ENCODE data around the gene PSMG3.

The PSMG3 gene

DNA sequence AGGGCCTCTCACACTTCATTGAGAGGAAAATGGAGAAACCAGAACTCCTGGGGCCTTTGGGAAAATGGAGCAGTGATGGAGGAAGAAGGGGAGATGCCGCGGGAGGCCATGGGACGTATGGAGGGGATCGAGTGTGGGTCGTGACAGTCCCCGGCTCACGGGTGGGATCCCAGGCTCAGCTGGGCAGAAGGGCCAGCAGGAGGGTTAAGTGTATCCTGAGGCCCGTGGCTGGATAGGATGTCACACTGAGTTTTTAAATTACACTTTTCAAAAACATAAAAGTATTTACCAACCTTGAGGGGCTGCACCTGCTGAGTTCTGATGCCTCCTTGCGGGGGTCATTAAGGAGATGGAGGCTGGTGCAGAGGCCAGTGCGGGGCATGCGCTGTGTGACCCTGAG is 28.0 kb upstream of the PSMG3 start:
- no peak for DNase-seq (ENCODE audit: low read depth, low spot score)
- no peak overlapping the region for H3K4me3 ChIP-seq (ENCODE audit: low read depth, low read length)
- TF ChIP-seq, protein P1, sequence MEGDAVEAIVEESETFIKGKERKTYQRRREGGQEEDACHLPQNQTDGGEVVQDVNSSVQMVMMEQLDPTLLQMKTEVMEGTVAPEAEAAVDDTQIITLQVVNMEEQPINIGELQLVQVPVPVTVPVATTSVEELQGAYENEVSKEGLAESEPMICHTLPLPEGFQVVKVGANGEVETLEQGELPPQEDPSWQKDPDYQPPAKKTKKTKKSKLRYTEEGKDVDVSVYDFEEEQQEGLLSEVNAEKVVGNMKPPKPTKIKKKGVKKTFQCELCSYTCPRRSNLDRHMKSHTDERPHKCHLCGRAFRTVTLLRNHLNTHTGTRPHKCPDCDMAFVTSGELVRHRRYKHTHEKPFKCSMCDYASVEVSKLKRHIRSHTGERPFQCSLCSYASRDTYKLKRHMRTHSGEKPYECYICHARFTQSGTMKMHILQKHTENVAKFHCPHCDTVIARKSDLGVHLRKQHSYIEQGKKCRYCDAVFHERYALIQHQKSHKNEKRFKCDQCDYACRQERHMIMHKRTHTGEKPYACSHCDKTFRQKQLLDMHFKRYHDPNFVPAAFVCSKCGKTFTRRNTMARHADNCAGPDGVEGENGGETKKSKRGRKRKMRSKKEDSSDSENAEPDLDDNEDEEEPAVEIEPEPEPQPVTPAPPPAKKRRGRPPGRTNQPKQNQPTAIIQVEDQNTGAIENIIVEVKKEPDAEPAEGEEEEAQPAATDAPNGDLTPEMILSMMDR (IDR thresholded peaks at IDR 0.05; ENCODE audit: low read depth, low read length): no peak
- in situ Hi-C loops (cut with HindIII; ENCODE audit: low sequenced_read_pairs): no loop called here

DNA sequence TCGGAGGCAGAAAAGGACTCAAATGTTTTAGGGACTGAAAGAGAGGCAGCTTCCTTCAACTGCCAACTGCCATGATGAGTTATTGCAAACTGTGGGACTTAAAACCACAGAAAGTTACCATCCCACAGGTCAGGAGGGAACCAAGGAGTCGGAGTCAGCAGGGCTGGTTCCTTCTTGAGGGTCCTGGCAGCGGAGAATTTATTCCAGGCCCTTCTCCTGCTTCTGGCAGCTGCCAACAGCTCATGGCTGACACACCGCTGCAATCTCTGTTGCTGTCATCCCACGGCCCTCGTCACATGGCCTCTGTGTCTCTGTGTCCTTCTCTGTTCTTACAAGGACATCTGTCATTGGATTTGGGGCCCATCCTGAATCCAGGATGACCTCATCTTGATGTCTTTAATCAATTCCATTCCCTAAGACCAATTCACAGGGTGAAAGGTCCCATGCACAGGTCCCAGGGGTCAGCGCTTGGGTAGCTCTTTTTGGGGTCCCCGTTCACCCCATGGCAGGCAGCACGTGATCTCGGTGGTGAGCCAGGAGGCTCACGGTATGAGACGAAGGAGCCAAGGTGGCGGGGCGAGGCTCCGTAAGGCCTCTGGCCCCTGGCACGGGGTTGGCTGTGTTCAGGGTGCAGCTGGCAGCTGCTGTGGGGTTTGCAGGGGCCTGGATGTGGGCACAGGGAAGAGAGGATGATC is 27.4 kb upstream of the PSMG3 start:
- TF ChIP-seq, protein P1 (IDR thresholded peaks at IDR 0.05; ENCODE audit: low read depth, low read length): no peak
- in situ Hi-C loops (cut with HindIII; ENCODE audit: low sequenced_read_pairs): no loop called here
- no peak overlapping the region for H3K4me3 ChIP-seq (ENCODE audit: low read depth, low read length)
- DNase-seq (ENCODE audit: low read depth, low spot score): no peak

- in situ Hi-C loops (cut with HindIII; ENCODE audit: low sequenced_read_pairs): no loop called here
- no peak for DNase-seq (ENCODE audit: low read depth, low spot score)
- H3K4me3 ChIP-seq (ENCODE audit: low read depth, low read length): no peak overlapping the region
- TF ChIP-seq, protein P1 (IDR thresholded peaks at IDR 0.05; ENCODE audit: low read depth, low read length): no peak
These were observed 26.6 kb upstream of the PSMG3 start for GRCh38 chr7:1596181-1597043.

GRCh38 chr7:1595636-1596035 is 25.8 kb upstream of the PSMG3 start:
- TF ChIP-seq, protein P1 (IDR thresholded peaks at IDR 0.05; ENCODE audit: low read depth, low read length): no peak
- no peak for DNase-seq (ENCODE audit: low read depth, low spot score)
- no peak overlapping the region for H3K4me3 ChIP-seq (ENCODE audit: low read depth, low read length)
- in situ Hi-C loops (cut with HindIII; ENCODE audit: low sequenced_read_pairs): no loop called here

DNA sequence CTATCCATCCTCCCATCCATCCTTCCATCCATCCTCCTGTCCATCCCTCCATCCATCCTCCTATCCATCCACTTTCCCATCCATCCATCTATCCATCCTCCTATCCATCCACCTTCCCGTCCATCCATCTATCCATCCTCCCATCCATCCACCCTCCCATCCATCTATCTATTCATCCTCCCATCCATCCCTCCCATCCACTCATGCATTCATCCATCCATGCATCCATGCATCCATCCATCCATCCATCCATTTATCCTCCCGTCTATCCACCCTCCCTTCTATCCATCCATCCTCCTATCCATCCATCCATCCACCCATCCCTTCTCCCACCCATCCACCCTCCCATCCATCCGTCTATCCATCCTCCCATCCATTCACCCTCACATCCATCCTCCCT is 25.2 kb upstream of the PSMG3 start:
- in situ Hi-C loops (cut with HindIII; ENCODE audit: low sequenced_read_pairs): no loop called here
- no peak for DNase-seq (ENCODE audit: low read depth, low spot score)
- no peak overlapping the region for H3K4me3 ChIP-seq (ENCODE audit: low read depth, low read length)
- TF ChIP-seq, protein P1 (IDR thresholded peaks at IDR 0.05; ENCODE audit: low read depth, low read length): no peak

DNA sequence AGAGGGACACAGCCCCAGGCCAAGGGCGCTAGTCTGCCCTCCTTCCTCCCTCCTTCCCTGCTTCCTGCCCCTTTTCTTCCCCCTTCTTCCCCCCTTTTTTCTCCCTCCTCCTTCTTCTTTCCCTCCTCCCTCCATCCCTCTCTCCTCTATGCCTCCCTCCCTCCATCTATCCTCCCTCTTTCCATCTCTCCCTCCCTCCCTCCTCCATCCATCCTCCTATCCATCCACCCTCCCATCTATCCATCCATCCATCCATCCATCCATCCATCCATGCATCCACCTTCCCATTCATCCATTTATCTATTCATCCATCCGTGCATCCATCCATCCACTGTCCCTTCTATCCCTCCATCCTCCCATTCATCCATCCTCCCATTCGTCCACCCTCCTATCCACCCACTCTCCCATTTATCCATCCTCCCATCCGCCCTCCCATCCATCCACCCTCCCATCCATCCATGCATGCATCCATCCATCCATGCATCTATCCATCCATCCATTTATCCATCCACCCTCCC is 24.1 kb upstream of the PSMG3 start:
- TF ChIP-seq, protein P1 (IDR thresholded peaks at IDR 0.05; ENCODE audit: low read depth, low read length): no peak
- in situ Hi-C loops (cut with HindIII; ENCODE audit: low sequenced_read_pairs): no loop called here
- DNase-seq (ENCODE audit: low read depth, low spot score): no peak
- H3K4me3 ChIP-seq (ENCODE audit: low read depth, low read length): no peak overlapping the region

Data from astrocyte of the spinal cord (primary cell).